Gastrocnemius medialis (tissue), 4 donors: ENCODE data around the gene ABCA8. TPM values are rescaled to one million over a fixed set of nuclear protein-coding genes. Genes with fewer than 3 reads are reported as not detected.
A peak's percentile ranks its signal among the peaks of the same experiment; 100 is the strongest.
"Not testable (repeated sequence)": the region's sequence is repeated elsewhere in the genome, so short reads cannot be mapped to it uniquely, and the experiment has no call there.

Experiments
- ATAC-seq, 2 donors: fragments of 150-250 bp; one replicate each; pipeline ENCODE4 v1.9.1; 2016
- DNase-seq, 2 donors: peaks; one replicate each; pipeline ENCODE4 v3.0.0-alpha.2; 2019
- H3K27ac ChIP-seq, 4 donors: fragments of 200-600 bp; sonication (generic); 1 replicate in 1 of 4; 2 replicates in 3 of 4; pipeline ENCODE4 v1.5.1; 2016 to 2018; ENCODE audit warnings: mild to moderate bottlenecking in 2 of 4, moderate library complexity in 1 of 4
- H3K27me3 ChIP-seq, 3 donors: fragments of 200-600 bp; sonication (generic) in 2 of 3; 1 replicate in 1 of 3; 2 replicates in 2 of 3; pipeline versions ENCODE4 v1.5.1 to v1.6.0; 2016 to 2019; ENCODE audit warnings: mild to moderate bottlenecking in 1 of 3, moderate library complexity in 1 of 3
- H3K36me3 ChIP-seq, 2 donors: fragments of 200-600 bp; sonication (generic) in 1 of 2; one replicate each; pipeline ENCODE4 v1.5.1; 2017 to 2018
- H3K4me1 ChIP-seq, 2 donors: fragments of 200-600 bp; sonication (generic) in 1 of 2; one replicate each; pipeline ENCODE4 v1.5.1; 2016 to 2017; ENCODE audit warnings: mild to moderate bottlenecking in 2 of 2
- H3K4me3 ChIP-seq, 4 donors: fragments of 200-600 bp; sonication (generic) in 3 of 4; 1 replicate in 1 of 4; 2 replicates in 3 of 4; pipeline ENCODE4 v1.5.1; 2016 to 2019; ENCODE audit warnings: mild to moderate bottlenecking in 2 of 4
- H3K9me3 ChIP-seq, 3 donors: fragments of 200-600 bp; sonication (generic) in 2 of 3; 1 replicate in 1 of 3; 2 replicates in 2 of 3; pipeline ENCODE4 v1.5.1; 2016 to 2019
- CTCF ChIP-seq, 5 experiments: fragments of 450-650 bp in 3 of 5; fragments of 200-600 bp in 2 of 5; sonication (generic) in 2 of 5; IDR thresholded peaks in 4 of 5; conservative IDR thresholded peaks in 1 of 5; 1 replicate in 4 of 5; 2 replicates in 1 of 5; pipeline ENCODE4 v1.5.1; 2016 to 2019; ENCODE audit warnings: antibody characterized with exemption in 5 of 5, mild to moderate bottlenecking in 3 of 5, moderate library complexity in 3 of 5
- POLR2A ChIP-seq, 2 donors: fragments of 450-650 bp; IDR thresholded peaks; one replicate each; pipeline ENCODE4 v1.6.1; 2017; ENCODE audit warnings: antibody characterized with exemption in 2 of 2, mild to moderate bottlenecking in 2 of 2, moderate library complexity in 2 of 2
- in situ Hi-C, 4 donors: fragments of 200-750 bp; cut with MboI; loops; one replicate each; pipeline versions ENCODE4 v1.15.0 to v1.8.0; 2017; ENCODE audit warnings: low sequenced_read_pairs in 4 of 4
- intact Hi-C: fragments of 100-400 bp; cut with DNase I; formaldehyde crosslinking; loops from one replicate; pipeline ENCODE4 v1.15.1; 2023; ENCODE audit warnings: low total_unique reads
- total RNA-seq, 4 donors: library from RNA; depleted of rRNA; stranded (reverse); fragments of >200 nt; gene quantifications; one replicate each; pipeline versions ENCODE4 v1.1.0 to v1.2.3, GENCODE V29; 2016

ABCA8 gene
- total RNA-seq, 4 donors from 2014 or later: 8.4 to 24.9 (median 21.7) TPM

DNA sequence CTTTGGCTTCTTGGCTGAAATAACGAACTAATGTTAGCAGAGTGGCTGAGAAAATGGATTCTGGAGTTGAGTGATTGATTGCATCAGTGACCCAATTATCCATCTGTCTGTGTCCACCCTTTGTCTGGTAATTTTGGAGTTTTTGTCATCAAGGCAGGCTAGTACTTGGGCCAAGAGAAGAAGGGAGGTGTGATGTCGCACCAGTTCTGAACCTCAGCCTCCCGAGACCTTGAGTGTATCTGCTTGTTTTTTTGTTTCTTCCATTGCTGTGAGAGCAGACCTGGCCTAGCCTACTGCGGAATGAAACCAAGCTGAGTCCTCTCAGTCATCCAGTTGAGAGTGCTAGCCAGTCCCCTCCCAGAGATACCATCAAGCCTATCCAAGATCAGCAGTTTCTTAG lies 4.5 kb downstream of the ABCA8 start:
- Histone ChIP-seq H3K4me1 (no peaks in the 10 kb centered on the region), H3K36me3 (no peaks in the 10 kb centered on the region), H3K27ac (peak overlapping the region in 1 of 4 donors; percentile 8), H3K4me3 (no peak overlapping the region), H3K27me3 (no peaks in the 10 kb centered on the region), H3K9me3 (no peaks in the 10 kb centered on the region)
- ATAC-seq (peak; percentile 30 to 47), DNase-seq (no peak)
- TF ChIP-seq POLR2A (IDR thresholded peaks at IDR 0.05): no peak
- TF ChIP-seq CTCF (IDR thresholded peaks at IDR 0.05 in 4 of 5, conservative IDR thresholded peaks at IDR 0.05 in 1 of 5): no peak
- intact Hi-C loops (no loop called here), in situ Hi-C loops (no loop called here)

DNA sequence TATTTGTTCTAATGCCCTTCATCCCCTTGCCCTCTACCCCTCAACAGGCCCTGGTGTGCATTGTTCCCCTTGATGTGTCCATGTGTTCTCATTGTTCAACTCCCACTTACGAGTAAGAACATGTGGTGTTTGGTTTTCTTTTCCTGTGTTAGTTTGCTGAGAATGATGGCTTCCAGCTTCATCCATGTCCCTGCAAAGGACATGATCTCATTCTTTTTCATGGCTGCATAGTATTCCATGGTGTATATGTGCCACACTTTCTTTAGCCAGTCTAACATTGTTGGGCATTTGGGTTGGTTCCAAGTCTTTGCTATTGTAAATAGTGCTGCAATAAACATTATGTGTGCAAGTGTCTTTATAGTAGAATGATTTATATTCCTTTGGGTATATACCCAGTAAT lies 7.3 kb downstream of the ABCA8 start:
- not testable (repeated sequence) for DNase-seq

DNA sequence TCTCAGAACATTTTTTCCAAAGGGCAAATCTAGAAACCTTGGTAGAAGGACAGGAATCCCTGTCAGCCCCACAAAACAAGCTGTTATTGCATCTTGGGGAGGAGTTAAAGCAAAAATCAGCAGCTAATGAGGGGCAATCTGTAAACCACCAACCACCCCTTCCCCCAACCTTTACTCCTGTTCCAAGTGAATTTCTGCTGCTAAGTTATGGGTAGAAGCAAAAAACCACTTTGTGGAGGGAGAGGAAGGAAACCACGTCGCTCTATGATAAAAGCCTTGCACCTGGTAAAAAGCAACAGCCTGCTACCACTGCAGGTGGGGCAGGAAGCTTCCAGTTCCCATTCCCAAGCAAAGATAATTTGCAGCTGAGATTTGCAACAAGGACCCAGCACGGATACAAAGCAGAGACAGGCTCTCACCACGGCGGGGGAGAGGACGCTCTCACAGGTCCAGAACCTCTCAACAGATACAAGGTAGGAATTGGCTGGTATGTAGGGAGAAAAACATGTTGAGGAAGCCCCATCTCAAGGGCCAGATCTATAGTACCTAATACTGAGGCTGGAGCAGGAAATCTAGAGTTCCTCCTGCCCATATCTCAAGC lies 10.7 kb downstream of the ABCA8 start:
- DNase-seq (no peak), ATAC-seq (no peak)
- Histone ChIP-seq H3K4me3 (no peak overlapping the region), H3K4me1 (no peaks in the 10 kb centered on the region), H3K27me3 (no peaks in the 10 kb centered on the region), H3K9me3 (no peaks in the 10 kb centered on the region), H3K27ac (no peak overlapping the region), H3K36me3 (no peaks in the 10 kb centered on the region)
- in situ Hi-C loops: no loop called here
- TF ChIP-seq POLR2A (IDR thresholded peaks at IDR 0.05) (no peak), CTCF (IDR thresholded peaks at IDR 0.05 in 4 of 5, conservative IDR thresholded peaks at IDR 0.05 in 1 of 5) (no peak)
- intact Hi-C loops: no loop called here

More for the DNA sequence above, 7.3 kb downstream of the ABCA8 start:
- H3K27me3 ChIP-seq, H3K27ac ChIP-seq, H3K4me1 ChIP-seq, ATAC-seq, H3K9me3 ChIP-seq, in situ Hi-C loops, H3K36me3 ChIP-seq, H3K4me3 ChIP-seq, intact Hi-C loops: not testable (repeated sequence)

- H3K27ac ChIP-seq, H3K4me1 ChIP-seq, H3K4me3 ChIP-seq, H3K36me3 ChIP-seq, intact Hi-C loops, ATAC-seq, in situ Hi-C loops, DNase-seq, H3K9me3 ChIP-seq, H3K27me3 ChIP-seq: not testable (repeated sequence)
These were observed 11.4 kb downstream of the ABCA8 start for GRCh38 chr17:68943812-68944182.

DNA sequence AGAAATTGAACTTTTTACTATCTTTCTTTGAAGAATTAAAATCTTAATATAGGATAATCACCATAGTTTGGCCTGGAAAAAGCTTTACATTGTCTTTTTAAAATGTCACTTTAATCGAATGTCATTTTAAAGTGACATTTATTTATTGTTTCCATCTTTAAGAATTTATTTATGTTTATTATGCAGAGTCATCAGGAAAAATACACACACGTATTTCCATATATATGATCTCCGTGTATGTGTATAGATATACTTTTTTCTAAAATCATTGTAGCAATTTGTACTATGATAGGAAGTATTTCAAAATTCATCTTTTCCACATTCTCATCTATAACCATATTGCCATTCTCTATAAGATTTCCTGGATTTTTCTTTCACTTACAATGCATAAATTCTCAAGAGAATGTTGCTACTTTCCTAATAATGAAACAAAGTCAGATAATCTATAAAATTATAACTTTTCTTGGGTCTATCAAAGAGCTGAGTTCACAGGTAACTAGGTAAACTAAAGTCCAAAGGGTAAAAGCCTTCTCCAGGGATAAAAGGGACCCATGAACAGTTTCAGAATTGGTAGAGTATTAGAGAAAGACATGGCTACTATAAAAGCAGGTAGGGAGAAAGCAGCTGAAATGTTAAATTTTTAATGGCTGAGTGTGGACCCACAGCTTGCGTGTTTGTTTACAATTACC lies 11.9 kb downstream of the ABCA8 start:
- DNase-seq (no peak), ATAC-seq (no peak)
- H3K36me3 ChIP-seq: no peaks in the 10 kb centered on the region
- TF ChIP-seq POLR2A (IDR thresholded peaks at IDR 0.05): no peak
- no peak for TF ChIP-seq CTCF (IDR thresholded peaks at IDR 0.05 in 4 of 5, conservative IDR thresholded peaks at IDR 0.05 in 1 of 5)
- no peaks in the 10 kb centered on the region for H3K4me1 ChIP-seq
- no peak overlapping the region for H3K27ac ChIP-seq
- H3K9me3 ChIP-seq: no peaks in the 10 kb centered on the region
- in situ Hi-C loops (no loop called here), intact Hi-C loops (no loop called here)
- H3K4me3 ChIP-seq: no peak overlapping the region
- H3K27me3 ChIP-seq: no peaks in the 10 kb centered on the region
